GM12878 (cell line): Measurements from ENCODE around the gene NOP14. TPM values are rescaled to one million over a fixed set of nuclear protein-coding genes. Genes with fewer than 3 reads are reported as not detected.

ENCODE experiments used
- ATAC-seq: fragments of 200-7000 bp; cut with Tn5 transposase; 3 replicates; pipeline ENCODE4 v1.9.1; 2020; ENCODE audit warnings: mild to moderate bottlenecking, moderate library complexity
- BruUV-seq: library from RNA; stranded (reverse); fragments of 400-500 nt; replicated peaks from 2 replicates; lab custom pipeline; 2021; lab: Mats Ljungman, UMichigan
- CTCF ChIA-PET: fragments of 300-600 bp; sonication (Branson Sonifier 250); formaldehyde crosslinking; extraction: SDS; loops from one replicate; lab custom pipeline; 2021; ENCODE audit warnings: inconsistent platforms; lab: Yijun Ruan, JAX
- POLR2A ChIA-PET: fragments of 350-600 bp; formaldehyde crosslinking; extraction: SDS; loops from one replicate; lab custom pipeline; 2021; ENCODE audit warnings: inconsistent platforms; lab: Charles Lee
- RAD21 ChIA-PET: fragments of 300-600 bp; sonication (Branson Sonifier 250); formaldehyde crosslinking; loops from one replicate; lab custom pipeline; 2023; ENCODE audit warnings: antibody characterized with exemption; ENCODE audit not compliant: unreplicated experiment; lab: Charles Lee
- SMC1A ChIA-PET: fragments of 300-600 bp; sonication (Branson Sonifier 250); formaldehyde crosslinking; loops from one replicate; lab custom pipeline; 2023; ENCODE audit not compliant: unreplicated experiment, uncharacterized antibody; lab: Charles Lee
- DNase-seq: peaks from one replicate; pipeline ENCODE4 v3.0.0-alpha.2; 2011; ENCODE audit warnings: low read depth, low spot score
- FAIRE-seq: peaks from 3 replicates; lab custom pipeline; 2011; peaks lifted over from hg19 to GRCh38; lab: Jason Lieb, UNC
- H2AFZ ChIP-seq: 2 replicates; pipeline ENCODE4 v1.6.0; 2011; ENCODE audit warnings: low read depth, low read length, control low read depth; ENCODE audit not compliant: control insufficient read depth
- H3K27ac ChIP-seq: 2 replicates; pipeline ENCODE4 v1.5.1; 2011; ENCODE audit warnings: control low read depth; ENCODE audit not compliant: control insufficient read depth, insufficient read depth
- H3K27me3 ChIP-seq, 2 experiments: replicated peaks in 1 of 2; 2 replicates each; pipeline versions ENCODE4 v1.6.0 to v1.6.1; 2011; ENCODE audit warnings: low read length in 1 of 2; ENCODE audit not compliant: control insufficient read depth in 2 of 2, insufficient read depth in 2 of 2
- H3K36me3 ChIP-seq, 2 experiments: 2 replicates each; pipeline ENCODE4 v1.5.1; 2011; ENCODE audit warnings: low read length in 1 of 2; ENCODE audit not compliant: control insufficient read depth in 2 of 2, insufficient read depth in 2 of 2
- H3K4me1 ChIP-seq: 2 replicates; pipeline ENCODE4 v1.6.1; 2011; ENCODE audit warnings: mild to moderate bottlenecking, low read length, moderate library complexity, mixed read lengths; ENCODE audit not compliant: control insufficient read depth, insufficient read depth
- H3K4me2 ChIP-seq: 2 replicates; pipeline ENCODE4 v1.6.0; 2011; ENCODE audit warnings: control low read depth; ENCODE audit not compliant: control insufficient read depth, insufficient read depth
- H3K4me3 ChIP-seq: fragments of 200-600 bp; sonication (generic); 2 replicates; pipeline ENCODE4 v1.5.1; 2016
- H3K79me2 ChIP-seq: 2 replicates; pipeline ENCODE4 v1.6.0; 2011; ENCODE audit warnings: low read length; ENCODE audit not compliant: control insufficient read depth, insufficient read depth
- H3K9ac ChIP-seq: 2 replicates; pipeline ENCODE4 v1.8.0; 2011; ENCODE audit warnings: low read length, control low read depth, mixed read lengths; ENCODE audit not compliant: control insufficient read depth, insufficient read depth
- H3K9me3 ChIP-seq: replicated peaks from 3 replicates; pipeline ENCODE4 v1.5.1; 2011; ENCODE audit warnings: mild to moderate bottlenecking, low read length; ENCODE audit not compliant: control insufficient read depth, insufficient read depth
- H4K20me1 ChIP-seq: 2 replicates; pipeline ENCODE4 v1.6.0; 2011; ENCODE audit not compliant: control insufficient read depth, insufficient read depth
- CBX3 ChIP-seq: fragments of 200-600 bp; sonication (generic); IDR thresholded peaks from 2 replicates; pipeline ENCODE4 v1.6.1; 2016; ENCODE audit warnings: low read depth, borderline replicate concordance
- CHD4 ChIP-seq: fragments of 200-600 bp; sonication (generic); IDR thresholded peaks from 2 replicates; pipeline ENCODE4 v1.6.1; 2016; ENCODE audit warnings: mild to moderate bottlenecking
- CUX1 ChIP-seq: IDR thresholded peaks from 2 replicates; pipeline ENCODE4 v1.6.1; 2012; ENCODE audit warnings: improper control_type of control experiment, low read depth, low read length; ENCODE audit not compliant: insufficient replicate concordance
- EGR1 ChIP-seq, 2 experiments: IDR thresholded peaks; 1 replicate in 1 of 2; 2 replicates in 1 of 2; pipeline ENCODE4 v1.6.1; 2011 to 2012; ENCODE audit warnings: low read depth in 2 of 2, low read length in 2 of 2, borderline replicate concordance in 1 of 2, mild to moderate bottlenecking in 1 of 2, moderate library complexity in 1 of 2
- GABPA ChIP-seq: IDR thresholded peaks from 2 replicates; pipeline ENCODE4 v1.6.1; 2014; ENCODE audit warnings: antibody characterized with exemption, low read depth, mild to moderate bottlenecking, inconsistent platforms
- KDM1A ChIP-seq: fragments of 200-600 bp; sonication (generic); IDR thresholded peaks from 2 replicates; pipeline ENCODE4 v1.6.1; 2016; ENCODE audit warnings: borderline replicate concordance
- MEF2A ChIP-seq: IDR thresholded peaks from 2 replicates; pipeline ENCODE4 v1.6.1; 2011; ENCODE audit warnings: low read depth, mild to moderate bottlenecking, low read length, moderate library complexity; ENCODE audit not compliant: insufficient read depth
- POLR2AphosphoS5 ChIP-seq: IDR thresholded peaks from 2 replicates; pipeline ENCODE4 v1.6.1; 2011; ENCODE audit warnings: mild to moderate bottlenecking, low read length, inconsistent platforms
- whole genome bisulfite sequencing: methylation state at CpG from one replicate; pipeline ENCODE4 v1.1.6; 2016; ENCODE audit warnings: low lambda C conversion rate; ENCODE audit not compliant: insufficient replicate concordance, insufficient coverage; ENCODE audit errors: missing lambda C conversion rate; 5-methylcytosine and 5-hydroxymethylcytosine counted together
- in situ Hi-C: fragments of 300-500 bp; cut with MboI; formaldehyde crosslinking; loops from 9 replicates; pipeline ENCODE4 v1.14.3; 2018; ENCODE audit warnings: mixed read lengths
- intact Hi-C: fragments of 100-400 bp; cut with micrococcal nuclease; formaldehyde crosslinking; loops from one replicate; pipeline ENCODE4 v1.14.2; 2022; ENCODE audit not compliant: unreplicated experiment
- polyA plus RNA-seq, 11 experiments: library from polyadenylated mRNA; depleted of rRNA in 4 of 11; unstranded in 6 of 11; stranded (reverse) in 5 of 11; fragments of >200 nt; fragmentation: Nextera tagmentation in 4 of 11; fragmentation: Illumina TruSeq in 1 of 11; extraction: Ambion mirVana in 4 of 11; extraction: Trizol in 1 of 11; gene quantifications; 1 replicate in 1 of 11; 2 replicates in 10 of 11; pipeline versions ENCODE4 v1.2.1 to v1.2.3, GENCODE V29; 2011 to 2016; ENCODE audit warnings: inconsistent platforms in 2 of 11, missing spikeins in 2 of 11, low read depth in 1 of 11
- total RNA-seq, 4 experiments: library from RNA; depleted of rRNA in 3 of 4; stranded (reverse); fragments of >200 nt in 3 of 4; fragmentation: Illumina TruSeq in 1 of 4; extraction: Trizol in 1 of 4; gene quantifications; 2 replicates each; pipeline versions ENCODE4 v1.2.1 to v1.2.3, GENCODE V29; 2013 to 2021

NOP14 gene
- total and polyA plus RNA-seq, 10 of the 15 experiments (the other 5 are each of a cell fraction or from before 2014, with no cell fraction given), result 13.8 to 80.6 (median 49.7) TPM

GRCh38 chr4:2928242-2929176 lies 34.7 kb downstream of the NOP14 start:
- no peak for FAIRE-seq
- TF ChIP-seq POLR2AphosphoS5 (0 out of 2 replicates have a peak, but pooled peaks have one; percentile 9), KDM1A (no peak)
- no peak for DNase-seq
- intact Hi-C loops (no loop called here), in situ Hi-C loops (loop anchor here (25.0 kb wide), 1 partner anchor 166 kb away; the partner anchor contains the start of gene TNIP2)
- Histone ChIP-seq H3K9ac (no peak overlapping the region), H3K4me3 (no peak overlapping the region), H3K27me3 (no peaks in the 10 kb centered on the region), H3K36me3 (peaks cover 20 to 31% of the 10 kb centered on the region in 2 experiments), H3K27ac (no peak overlapping the region), H3K79me2 (peaks cover 23% of the 10 kb centered on the region), H2AFZ (no peak overlapping the region), H4K20me1 (no peaks in the 10 kb centered on the region), H3K9me3 (no peaks in the 10 kb centered on the region), H3K4me2 (no peak overlapping the region), H3K4me1 (peaks cover 18% of the 10 kb centered on the region)
- no peak for ATAC-seq
- ChIA-PET CTCF (no interaction called here), SMC1A (no interaction called here), POLR2A (no interaction called here), RAD21 (no interaction called here)
- WGBS, result 95% methylated on average over 32 of the region's 32 CpGs
- no TSS peak for BruUV-seq

- FAIRE-seq, result no peak
- ChIA-PET POLR2A (interaction anchor here (0.7 kb wide), 1 partner anchor 161 kb away, joined by 3 read pairs; no protein-coding TSS in a partner anchor), CTCF (no interaction called here)
- no peak for TF ChIP-seq EGR1 (IDR thresholded peaks at IDR 0.05; ENCODE audit: borderline replicate concordance in 1 of 2, low read depth in 2 of 2, low read length in 2 of 2)
- TF ChIP-seq GABPA, result no peak
- no peak for TF ChIP-seq CHD4
- no peak for TF ChIP-seq CUX1
- TF ChIP-seq CBX3, result no peak
- TF ChIP-seq MEF2A, result no peak
Observed at GRCh38 chr4:2927696-2928075, 35.5 kb downstream of the NOP14 start.

More at GRCh38 chr4:2927696-2928075, 35.5 kb downstream of the NOP14 start:
- SMC1A ChIA-PET, result no interaction called here
- no peaks in the 10 kb centered on the region for H3K9me3 ChIP-seq
- RAD21 ChIA-PET, result interaction anchor here (0.7 kb wide), 1 partner anchor 37 kb away, joined by 3 read pairs; no protein-coding TSS in a partner anchor
- WGBS, result 95% methylated on average over 12 of the region's 12 CpGs
- no peak for ATAC-seq
- H3K79me2 ChIP-seq, result peaks cover 15% of the 10 kb centered on the region
- in situ Hi-C loops (loop anchor here (25.0 kb wide), 1 partner anchor 165 kb away; the partner anchor contains the start of gene TNIP2), intact Hi-C loops (no loop called here)
- no peak overlapping the region for H2AFZ ChIP-seq
- H3K27ac ChIP-seq, result no peak overlapping the region
- H3K4me2 ChIP-seq, result no peak overlapping the region
- peaks cover 20 to 35% of the 10 kb centered on the region in 2 experiments for H3K36me3 ChIP-seq
- peaks cover 15% of the 10 kb centered on the region for H3K4me1 ChIP-seq
- BruUV-seq, result no TSS peak
- no peaks in the 10 kb centered on the region for H4K20me1 ChIP-seq
- no peaks in the 10 kb centered on the region for H3K27me3 ChIP-seq
- H3K4me3 ChIP-seq, result no peak overlapping the region
- no peak for DNase-seq
- no peak overlapping the region for H3K9ac ChIP-seq
